Stimulated activated naive CD8-positive, alpha-beta T cell treated with anti-CD3 and anti-CD28 coated beads, Interleukin-15, Interleukin-2, amounts not matched to agents 100 U/mL and 50 U/mL, for 24 hours (primary cell): ENCODE measurements around the gene TLR6.
"Not testable (repeated sequence)": the region's sequence is repeated elsewhere in the genome, so short reads cannot be mapped to it uniquely, and the experiment has no call there.

Source experiments
- ATAC-seq: fragments of 150-1000 bp; cut with Tn5 transposase; one replicate; pipeline ENCODE4 v1.10.0; 2021
- DNase-seq: peaks from one replicate; pipeline ENCODE4 v3.0.0; 2021

Gene TLR6

DNA sequence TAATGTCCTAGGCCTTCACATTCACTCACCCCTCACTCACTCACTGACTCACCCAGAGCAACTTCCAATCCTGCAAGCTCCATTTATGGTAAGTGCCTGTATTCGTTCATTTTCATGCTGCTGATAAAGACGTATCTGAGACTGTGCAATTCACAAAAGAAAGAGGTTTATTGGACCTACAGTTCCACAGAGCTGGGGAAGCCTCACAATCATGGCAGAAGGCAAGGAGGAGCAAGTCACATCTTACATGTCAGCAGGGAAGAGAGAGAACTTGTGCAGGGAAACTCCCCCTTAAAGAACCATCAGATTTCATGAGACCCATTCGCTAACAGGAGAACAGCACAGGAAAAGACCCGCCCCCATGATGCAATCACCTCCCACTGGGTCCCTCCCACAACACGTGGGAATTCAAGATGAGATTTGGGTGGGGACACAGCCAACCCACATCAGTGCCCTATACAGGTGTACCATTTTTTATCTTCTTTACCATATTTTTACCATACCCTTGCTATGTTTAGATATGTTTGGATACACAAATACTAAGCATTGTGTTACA lies 33.8 kb downstream of the TLR6 start:
- DNase-seq: no peak
- ATAC-seq: no peak

DNA sequence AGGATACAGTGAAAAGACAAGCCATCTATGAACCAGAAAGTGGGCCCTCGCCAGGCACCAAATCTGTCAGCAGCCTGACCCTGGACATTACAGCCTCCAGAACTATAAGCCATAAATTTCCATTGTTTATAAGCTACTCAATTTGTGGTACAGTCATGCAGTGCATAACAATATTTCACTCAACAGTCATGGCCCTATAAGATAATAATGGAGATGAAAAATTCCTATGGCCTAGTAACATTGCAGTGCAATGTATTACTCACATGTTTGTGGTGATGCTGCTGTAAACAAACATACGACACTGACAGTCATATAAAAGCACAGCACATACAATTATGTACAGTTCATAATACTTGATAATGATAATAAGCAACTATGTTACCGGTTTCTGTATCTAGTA lies 34.9 kb downstream of the TLR6 start:
- DNase-seq: no peak
- no peak for ATAC-seq

DNA sequence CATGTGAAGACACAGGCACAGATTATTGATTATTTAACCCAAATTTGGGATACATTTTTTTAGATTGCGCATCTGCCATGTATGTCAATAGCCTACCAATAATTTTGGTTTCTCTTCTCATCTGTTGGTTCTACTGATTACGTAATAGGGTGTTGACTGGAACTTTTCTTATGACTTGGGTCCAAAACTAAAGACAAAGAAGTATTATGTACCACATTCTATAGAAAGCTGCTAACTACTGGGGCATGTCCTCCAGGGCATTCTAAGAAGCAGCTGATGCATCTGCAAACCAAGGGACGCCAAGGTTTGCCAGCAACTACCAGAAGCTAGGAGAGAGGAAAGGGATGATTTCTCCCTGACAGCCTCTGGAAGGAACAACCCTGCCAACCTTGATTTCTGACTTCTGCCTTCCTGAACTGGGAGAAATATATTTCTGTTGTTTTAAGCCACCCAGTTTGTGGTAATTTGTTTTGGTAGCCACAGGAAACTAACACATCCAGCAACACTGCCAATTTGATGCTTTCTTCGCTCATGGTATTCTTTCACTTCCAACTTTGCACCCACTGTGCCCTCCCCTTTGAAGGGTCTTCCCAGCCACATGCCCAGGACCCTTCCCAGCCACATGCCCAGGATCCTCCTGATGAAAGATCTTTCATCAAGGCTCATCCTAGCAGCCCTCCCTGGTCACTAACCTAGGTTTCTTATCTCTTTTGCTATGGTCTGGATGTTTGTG lies 36.1 kb downstream of the TLR6 start:
- ATAC-seq: no peak
- no peak for DNase-seq

DNA sequence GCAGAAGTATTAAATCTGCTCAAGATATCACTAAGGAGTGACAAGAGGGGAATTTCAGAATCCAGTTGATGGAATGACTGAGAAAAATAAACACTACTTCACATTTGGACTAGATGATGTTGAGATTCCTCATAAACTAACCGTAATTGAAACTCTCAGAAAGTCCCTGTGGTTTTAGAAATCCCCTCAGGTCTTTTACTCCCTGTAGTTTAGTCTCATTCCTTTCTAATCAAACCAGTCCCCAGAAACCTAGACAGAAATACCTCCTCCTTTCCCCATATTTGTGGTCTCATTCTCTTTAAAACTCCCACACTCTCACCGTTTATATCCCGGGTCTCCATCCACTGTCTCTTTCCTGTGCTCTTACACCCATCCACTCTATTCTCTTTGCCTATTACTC lies 37.0 kb downstream of the TLR6 start:
- ATAC-seq (peak; percentile 37), DNase-seq (no peak)

DNA sequence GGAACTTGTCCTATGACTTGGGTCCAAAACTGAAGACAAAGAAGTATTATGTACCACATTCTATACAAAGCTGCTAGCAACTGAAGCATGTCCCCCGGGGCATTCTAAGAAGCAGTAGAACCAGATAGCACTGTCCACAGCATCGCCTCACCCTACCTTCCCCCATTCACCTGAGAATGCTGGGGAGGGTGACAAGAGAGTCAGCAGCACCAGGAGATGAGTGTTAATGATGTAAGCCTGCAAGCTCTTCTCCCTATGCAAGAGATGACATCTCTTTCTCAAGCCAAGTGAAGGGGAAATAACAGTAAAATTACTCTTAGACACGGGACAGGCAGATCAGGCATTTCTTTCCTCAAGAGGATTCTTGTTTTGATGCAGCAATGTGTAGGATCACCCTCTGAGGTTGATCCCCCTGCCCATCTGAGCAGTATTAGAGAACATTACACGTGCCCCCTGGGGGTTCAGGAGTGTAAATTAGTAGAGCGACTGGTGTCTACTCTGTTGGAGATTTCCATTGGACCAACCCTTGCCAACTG lies 38.1 kb downstream of the TLR6 start:
- DNase-seq (no peak), ATAC-seq (peak; percentile 48)

DNA sequence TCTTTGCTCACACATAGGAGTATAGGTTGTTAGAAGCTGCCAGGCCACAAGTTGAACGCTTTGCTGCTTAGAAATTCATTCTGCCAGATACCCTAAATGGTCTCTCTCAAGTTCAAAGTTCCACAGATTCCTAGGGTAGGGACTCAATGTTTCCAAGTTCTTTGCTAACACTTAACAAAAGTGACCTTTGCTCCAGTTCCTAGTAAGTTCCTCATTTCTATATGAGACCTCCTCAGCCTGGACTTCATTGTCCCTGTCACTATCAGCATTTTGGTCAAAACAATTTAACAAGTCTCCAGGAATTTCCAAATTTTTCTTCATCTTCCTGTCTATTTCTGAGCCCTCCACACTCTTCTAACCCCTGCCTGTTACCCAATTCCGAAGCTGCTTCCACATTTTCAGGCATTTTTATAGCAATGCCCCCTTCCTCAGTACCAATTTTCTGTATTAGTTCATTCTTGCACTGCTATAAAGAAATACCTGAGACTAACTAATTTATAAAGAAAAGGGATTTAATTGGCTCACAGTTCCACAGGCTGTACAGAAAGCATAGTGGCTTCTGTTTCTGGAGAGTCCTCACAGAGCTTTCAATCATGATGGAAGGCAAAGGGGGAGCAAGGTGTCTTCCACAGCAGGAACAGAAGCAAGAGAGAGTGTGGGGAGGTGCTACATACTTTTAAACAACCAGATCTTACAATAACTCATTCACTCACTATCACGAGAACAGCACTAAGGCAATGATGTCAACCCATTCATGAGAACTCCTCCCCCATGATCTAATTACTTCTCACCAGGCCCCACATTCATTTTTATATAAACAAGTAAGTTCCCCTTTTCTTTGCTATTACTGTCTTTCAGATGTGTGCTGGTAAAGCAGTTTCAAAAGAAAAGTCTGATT lies 40.5 kb downstream of the TLR6 start:
- ATAC-seq (no peak), DNase-seq (no peak)

DNA sequence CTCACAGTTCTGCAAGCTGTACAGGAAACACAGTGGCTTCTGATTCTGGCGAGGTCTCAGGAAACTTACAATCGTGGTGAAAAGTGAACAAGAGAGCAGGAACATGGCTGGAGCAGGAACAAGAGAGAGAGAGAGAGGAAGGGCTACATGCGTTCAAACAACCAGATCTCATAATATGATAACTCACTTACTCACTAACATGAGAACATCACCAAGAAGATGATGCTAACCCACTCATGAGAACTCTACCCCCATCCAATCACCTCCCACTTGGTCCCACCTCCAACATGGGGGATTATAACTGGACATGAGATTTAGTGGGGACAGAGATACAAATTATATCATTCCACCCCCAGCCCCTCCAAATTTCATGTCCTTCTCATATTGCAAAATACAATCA lies 42.2 kb downstream of the TLR6 start:
- ATAC-seq (no peak), DNase-seq (no peak)

DNA sequence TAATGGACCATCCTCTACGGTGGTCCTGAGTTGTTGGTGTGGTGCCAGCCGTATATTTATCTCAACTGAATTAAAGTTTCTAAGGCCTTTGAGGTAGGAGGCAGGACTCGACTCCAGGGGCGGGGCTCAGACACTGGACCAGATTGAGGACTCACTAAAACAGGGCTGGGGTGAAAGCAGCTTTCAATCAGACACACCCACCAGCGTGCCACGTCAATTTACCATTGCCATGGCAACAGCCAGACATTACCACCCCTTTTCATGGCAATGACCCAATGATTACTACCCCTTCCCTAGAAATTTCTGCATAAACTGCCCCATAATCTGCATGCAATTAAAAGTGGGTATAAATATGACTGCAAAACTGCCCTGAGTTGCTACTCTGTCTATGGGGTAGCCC lies 45.3 kb downstream of the TLR6 start:
- no peak for ATAC-seq
- DNase-seq: no peak

DNA sequence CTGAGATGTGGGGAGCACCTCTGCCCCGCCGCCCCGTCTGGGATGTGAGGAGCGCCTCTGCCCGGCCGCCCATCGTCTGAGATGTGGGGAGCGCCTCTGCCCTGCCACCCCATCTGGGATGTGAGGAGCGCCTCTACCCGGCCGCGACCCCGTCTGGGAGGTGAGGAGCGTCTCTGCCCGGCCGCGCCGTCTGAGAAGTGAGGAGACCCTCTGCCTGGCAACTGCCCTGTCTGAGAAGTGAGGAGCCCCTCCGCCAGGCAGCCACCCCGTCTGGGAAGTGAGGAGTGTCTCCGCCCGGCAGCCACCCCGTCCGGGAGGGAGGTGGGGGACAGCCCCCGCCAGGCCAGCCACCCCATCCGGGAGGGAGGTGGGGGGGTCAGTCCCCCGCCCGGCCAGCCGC lies 49.2 kb downstream of the TLR6 start:
- DNase-seq, ATAC-seq: not testable (repeated sequence)

DNA sequence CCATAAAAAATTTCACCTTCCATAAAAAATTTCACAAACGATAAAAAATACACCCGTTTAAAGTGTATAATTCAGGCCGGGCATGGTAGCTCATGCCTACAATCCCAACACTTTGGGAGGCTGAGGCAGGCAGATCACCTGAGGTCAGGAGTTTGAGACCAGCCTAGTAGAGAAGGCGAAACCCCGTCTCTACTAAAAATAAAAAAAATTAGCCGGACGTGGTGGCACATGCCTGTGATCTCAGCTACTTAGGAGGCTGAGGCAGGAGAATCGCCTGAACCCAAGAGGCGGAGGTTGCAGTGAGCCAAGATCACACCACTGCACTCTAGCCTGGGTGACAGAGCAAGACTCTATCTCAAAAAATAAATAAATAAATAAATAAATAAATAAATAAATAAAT lies 50.4 kb downstream of the TLR6 start:
- not testable (repeated sequence) for DNase-seq

DNA sequence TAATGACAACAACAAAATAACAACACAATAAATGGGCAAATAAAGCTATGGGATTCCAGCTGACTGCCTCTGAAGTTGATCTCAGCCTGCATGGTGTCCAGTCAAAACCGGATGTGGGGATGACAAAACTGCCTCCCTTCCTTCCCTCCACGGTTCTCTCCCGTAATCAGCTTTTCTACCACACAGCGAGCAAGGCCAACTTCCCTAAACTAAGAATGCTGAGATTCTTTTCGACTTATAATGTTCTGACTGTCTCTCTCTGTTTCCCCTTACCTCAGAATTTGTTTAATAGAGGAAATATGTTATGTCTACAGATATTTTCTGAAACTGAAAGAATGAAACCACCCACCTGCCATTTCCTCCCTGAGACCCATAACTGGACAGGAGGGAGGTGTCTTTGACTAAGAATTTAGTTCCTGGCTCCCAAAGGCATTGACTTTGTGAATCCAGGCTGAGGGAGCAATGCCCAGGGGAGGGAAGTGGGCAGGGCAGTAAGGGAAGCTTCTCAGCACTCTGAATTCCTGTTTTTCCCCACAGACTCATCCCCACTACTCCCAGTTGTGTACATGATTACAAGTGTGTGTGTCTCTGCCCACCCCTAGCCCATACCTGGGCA lies 51.0 kb downstream of the TLR6 start:
- DNase-seq: peak; percentile 42
- peak; percentile 47 for ATAC-seq

More for the DNA sequence above, 50.4 kb downstream of the TLR6 start:
- not testable (repeated sequence) for ATAC-seq

DNA sequence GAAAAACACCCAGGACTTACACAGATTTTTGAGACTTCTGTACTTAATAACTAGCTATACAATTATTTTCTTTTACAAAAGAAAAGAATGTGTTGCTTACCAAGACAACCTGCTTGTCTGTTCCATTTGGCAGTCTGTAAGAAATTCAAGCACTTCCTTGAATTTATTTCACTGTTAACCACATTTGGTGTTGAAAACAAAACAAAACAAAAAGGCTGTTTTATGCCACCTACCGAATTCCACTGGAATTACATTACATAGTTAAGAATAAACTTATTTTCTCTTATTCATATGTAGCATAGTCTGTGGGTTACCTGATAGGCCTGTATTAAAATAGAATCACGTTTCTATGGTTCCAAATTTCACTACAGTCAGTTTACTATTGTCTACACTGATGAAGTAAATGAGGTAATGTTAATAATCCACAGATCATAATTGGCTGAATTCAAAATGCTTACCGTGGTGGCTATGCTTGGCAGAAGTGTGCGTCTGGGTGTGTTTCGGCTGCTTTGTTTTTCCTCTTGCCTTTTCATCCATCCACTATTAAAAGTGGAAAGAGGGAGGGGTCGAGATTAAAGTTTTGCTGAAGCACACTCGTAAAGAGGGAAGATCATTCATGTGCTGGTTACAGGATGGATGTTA lies 51.8 kb downstream of the TLR6 start, which contains the start of gene TLR1:
Gene TLR1 (minus strand): TSS at position 138 of the 642 bp plus-strand sequence. CDS start 5,960 bp downstream, outside the sequence.
- DNase-seq (no peak), ATAC-seq (peak; percentile 21)

DNA sequence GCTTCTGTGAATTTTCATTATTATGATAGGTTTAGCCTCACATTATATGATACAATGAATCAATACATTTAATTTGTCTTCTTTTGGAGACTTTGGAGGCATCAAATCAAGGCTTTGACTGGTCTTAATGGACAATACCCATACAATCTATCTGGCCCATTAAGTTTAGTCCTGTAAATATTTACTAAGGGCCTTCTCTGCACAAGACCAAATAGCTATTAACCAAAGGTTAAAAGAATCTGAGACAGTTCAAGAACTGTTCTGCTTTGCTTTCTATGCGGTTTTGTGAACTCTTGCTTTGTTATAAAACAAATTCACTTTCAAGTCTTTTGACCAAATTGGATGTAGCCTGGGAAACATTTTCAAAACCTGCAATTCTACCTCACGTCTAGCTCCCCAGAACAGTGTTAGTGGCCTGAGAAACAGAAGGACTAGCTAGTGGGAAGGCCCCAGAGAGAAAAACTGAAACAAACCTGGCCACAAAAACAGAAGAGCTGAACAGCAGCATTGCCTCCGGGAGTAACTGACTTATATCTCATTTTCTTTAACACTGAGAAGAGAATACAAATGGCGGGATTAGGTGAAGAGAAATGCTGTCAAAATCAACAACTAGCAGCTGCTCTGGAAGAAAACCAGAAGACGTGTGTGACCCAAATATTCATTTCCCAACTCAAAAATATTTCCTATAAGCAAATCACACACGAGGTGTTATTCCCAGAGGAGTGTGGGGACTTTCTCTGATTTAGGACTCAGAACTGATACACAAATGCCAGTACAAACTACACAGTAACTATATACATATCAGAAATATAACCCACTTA lies 52.6 kb downstream of the TLR6 start:
- ATAC-seq (peak; percentile 89), DNase-seq (peak; percentile 25)

DNA sequence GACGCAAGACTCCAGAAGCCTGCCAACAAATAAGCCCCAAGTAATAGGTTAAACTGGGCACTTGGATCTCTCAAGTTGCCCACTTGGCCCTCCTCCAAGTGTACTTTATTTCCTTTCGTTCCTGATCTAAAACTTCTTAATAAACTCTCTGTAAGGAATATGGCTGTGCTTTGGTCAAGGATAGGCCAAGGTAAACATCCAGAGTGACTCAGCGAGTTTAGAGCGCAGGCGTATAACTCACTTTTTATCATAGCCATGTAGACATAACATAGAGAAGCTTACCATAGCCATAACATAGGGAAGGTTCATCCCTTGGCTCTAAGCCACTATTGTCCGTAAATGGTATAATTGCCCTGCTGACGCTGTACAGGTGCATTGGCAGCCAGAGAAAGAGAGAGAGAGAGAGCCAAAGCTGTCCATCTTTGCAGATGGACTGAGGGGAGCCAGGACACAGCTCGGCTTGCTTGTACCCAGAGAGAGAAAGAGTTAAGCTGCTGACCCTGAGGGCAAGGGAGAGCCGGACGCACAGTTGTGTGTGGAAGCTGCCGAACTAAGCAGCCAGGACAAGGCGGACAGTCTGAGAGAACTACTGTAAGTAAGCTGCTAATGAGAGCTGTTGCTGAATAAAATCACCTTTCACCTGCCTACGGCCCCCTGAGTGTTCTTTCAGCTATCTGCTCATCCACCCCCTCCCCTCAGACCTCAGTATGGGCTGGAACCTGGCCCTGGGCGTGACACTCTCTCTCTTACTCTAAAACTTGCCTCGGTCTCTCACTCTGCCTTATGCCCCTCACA lies 53.9 kb downstream of the TLR6 start:
- DNase-seq: no peak
- ATAC-seq: no peak

DNA sequence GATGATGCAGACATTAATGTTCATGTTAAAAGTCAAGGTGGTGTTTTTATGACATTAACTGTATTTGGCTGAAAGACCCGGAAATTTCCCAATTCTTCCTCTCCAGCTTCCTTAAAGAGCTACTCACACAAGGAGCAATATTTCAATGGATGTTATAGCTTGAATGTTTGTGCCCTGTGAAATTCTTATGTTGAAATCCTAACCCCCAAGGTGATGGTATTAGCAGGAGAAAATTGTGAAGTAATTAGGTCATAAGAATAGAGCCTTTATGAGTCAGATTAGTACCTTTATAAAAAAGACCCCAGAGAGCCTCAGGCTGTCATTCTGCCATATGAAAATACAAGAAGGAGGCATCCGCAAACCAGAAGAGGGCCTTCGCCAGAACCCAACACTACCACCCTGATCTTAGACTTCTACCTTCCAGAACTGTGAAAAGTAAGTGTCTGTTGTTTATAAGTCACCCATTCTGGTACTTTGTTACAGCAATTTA lies 55.6 kb downstream of the TLR6 start:
- DNase-seq: no peak

DNA sequence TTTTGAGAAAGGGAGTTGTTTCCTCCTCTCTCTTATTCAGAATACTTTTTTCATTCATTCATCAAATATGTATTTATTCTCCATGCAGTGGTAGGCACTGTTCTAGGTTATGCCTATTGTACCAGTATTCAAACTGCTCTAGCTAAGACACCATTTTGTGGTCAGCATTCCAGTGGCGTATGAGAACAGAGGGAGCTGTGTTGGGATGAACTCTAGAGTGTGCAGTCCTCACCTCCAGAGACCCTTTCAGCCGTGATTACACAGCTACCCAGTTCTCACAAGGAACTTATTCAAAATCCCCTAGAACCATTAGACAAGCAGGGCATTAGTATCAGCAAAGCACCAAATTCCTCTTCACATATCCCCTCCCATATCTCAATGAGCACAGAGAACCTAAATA lies 56.3 kb downstream of the TLR6 start:
- no peak for ATAC-seq
- DNase-seq: no peak

More for the DNA sequence above, 55.6 kb downstream of the TLR6 start:
- ATAC-seq: no peak

DNA sequence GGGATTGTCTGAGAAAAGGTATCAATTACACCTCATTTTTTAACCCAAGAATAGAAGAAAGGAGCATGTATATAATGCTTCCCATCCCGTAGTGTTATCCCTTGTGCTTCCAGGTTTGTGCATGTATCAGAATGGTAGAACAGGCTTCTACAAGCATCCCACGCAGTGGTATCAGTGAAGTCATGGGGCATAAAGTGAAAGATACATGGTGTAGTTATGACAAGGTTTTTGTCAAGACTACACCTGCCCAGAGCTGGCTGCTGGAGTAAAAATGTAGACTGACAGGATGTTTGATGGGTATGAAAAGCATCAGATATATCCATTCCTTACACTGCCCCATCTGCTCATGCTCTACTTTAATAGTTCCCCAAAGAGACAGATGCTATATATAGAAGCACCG lies 61.5 kb downstream of the TLR6 start:
- no peak for DNase-seq
- no peak for ATAC-seq

DNA sequence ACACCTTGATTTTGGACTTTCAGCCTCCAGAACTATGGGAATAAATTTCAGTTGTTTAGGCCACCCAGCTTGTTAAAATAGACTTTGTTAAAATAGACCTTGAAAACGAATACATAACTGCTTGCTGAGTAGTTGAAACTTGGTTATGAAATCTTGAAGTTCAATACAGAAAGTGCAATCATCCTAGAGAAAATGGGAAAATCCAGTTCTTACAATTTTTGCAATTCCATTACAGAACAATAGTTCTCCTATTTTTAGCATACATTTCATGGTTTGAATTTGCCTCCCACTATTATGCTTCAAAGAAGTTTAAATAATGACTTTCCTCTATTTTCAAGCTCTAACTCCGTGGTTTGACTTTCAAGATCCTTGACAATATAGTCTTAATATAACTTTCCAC lies 62.6 kb downstream of the TLR6 start:
- ATAC-seq (no peak), DNase-seq (no peak)

DNA sequence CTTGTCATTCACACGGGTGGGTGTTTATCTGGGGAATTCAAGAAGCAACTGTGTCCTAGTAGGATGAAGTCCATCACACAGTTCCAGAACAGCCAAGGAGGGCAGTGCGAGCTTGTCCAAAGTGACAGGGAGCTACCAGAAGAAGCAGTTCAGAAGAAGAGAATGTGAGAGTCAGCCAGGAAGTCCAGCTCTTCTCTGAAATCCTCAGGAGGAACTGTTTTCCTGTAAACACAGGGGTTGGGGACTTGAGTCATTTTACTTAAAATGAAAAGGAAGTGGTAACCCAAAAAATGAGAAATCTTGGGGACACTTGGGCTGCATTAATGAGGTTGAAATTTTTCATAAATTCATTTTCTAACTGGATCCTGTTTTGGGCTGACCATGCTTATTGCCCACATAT lies 65.6 kb downstream of the TLR6 start:
- ATAC-seq (no peak), DNase-seq (no peak)

DNA sequence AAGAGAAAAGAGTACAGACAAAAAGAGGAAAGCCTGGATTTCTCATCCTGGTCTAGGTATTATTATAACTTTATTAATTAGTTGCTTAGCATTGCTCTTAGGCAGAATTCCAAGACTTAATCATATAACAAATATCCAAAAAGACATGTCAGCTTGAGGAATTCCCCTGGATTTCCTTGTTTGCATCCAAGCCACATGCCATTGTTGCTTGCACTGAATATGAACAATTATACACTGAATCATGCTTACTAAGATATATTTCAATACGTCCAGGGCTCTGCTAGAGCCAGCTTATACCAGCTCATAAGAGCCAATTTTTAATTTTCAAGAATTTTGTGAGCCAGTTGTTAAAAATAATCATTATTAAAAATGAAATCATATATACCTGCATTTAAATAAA lies 68.3 kb downstream of the TLR6 start:
- DNase-seq: no peak
- ATAC-seq: no peak
